OCI-LY7 (cell line): Measurements from ENCODE around the gene PIGW. TPM values are rescaled to one million over a fixed set of nuclear protein-coding genes. Genes with fewer than 3 reads are reported as not detected.

Source experiments
- BruUV-seq: library from RNA; stranded (reverse); fragments of 400-500 nt; replicated peaks from 2 replicates; lab custom pipeline; 2021; lab: Mats Ljungman, UMichigan
- CTCF ChIA-PET: fragments of 300-600 bp; sonication (Branson Sonifier 250); formaldehyde crosslinking; loops from one replicate; lab custom pipeline; 2022; ENCODE audit warnings: antibody characterized with exemption; ENCODE audit not compliant: unreplicated experiment; lab: Charles Lee
- POLR2A ChIA-PET: fragments of 300-600 bp; sonication (Branson Sonifier 250); formaldehyde crosslinking; loops from one replicate; lab custom pipeline; 2022; ENCODE audit warnings: antibody characterized with exemption; lab: Charles Lee
- DNase-seq: peaks from one replicate; pipeline ENCODE4 v3.0.0-alpha.2; 2015; ENCODE audit warnings: low spot score
- H2AFZ ChIP-seq: fragments of 200-600 bp; sonication (generic), shearing (Covaris generic); 2 replicates; pipeline ENCODE4 v1.6.1; 2014; ENCODE audit warnings: mild to moderate bottlenecking, antibody characterized with exemption, low read length, moderate library complexity
- H3K27ac ChIP-seq: fragments of 200-600 bp; sonication (generic); 2 replicates; pipeline ENCODE4 v1.5.1; 2014; ENCODE audit warnings: mixed run types, low read depth, mild to moderate bottlenecking, moderate library complexity, low read length, inconsistent platforms; ENCODE audit not compliant: poor library complexity, severe bottlenecking
- H3K36me3 ChIP-seq: fragments of 200-600 bp; sonication (generic); 2 replicates; pipeline ENCODE4 v1.6.1; 2014; ENCODE audit warnings: mild to moderate bottlenecking, antibody characterized with exemption, low read length, moderate library complexity, mixed read lengths; ENCODE audit not compliant: insufficient read depth
- H3K4me1 ChIP-seq: fragments of 200-600 bp; sonication (generic); 2 replicates; pipeline ENCODE4 v1.5.1; 2014; ENCODE audit warnings: mild to moderate bottlenecking, low read length; ENCODE audit not compliant: insufficient read depth, poor library complexity, severe bottlenecking
- H3K4me2 ChIP-seq: fragments of 200-600 bp; sonication (generic); 2 replicates; pipeline ENCODE4 v1.6.1; 2014; ENCODE audit warnings: mild to moderate bottlenecking, low read length
- H3K4me3 ChIP-seq: fragments of 200-600 bp; sonication (generic); 2 replicates; pipeline ENCODE4 v1.5.1; 2014; ENCODE audit warnings: mild to moderate bottlenecking, low read depth, low read length; ENCODE audit not compliant: poor library complexity, severe bottlenecking
- H3K79me2 ChIP-seq: fragments of 200-600 bp; sonication (generic); 2 replicates; pipeline ENCODE4 v1.6.1; 2016; ENCODE audit warnings: low read depth, mild to moderate bottlenecking, low read length, moderate library complexity, mixed read lengths; ENCODE audit not compliant: insufficient read depth
- H3K9me2 ChIP-seq: fragments of 200-600 bp; sonication (generic); 2 replicates; pipeline ENCODE4 v1.6.1; 2016; ENCODE audit warnings: mild to moderate bottlenecking, low read length, mixed read lengths; ENCODE audit not compliant: insufficient read depth
- H3K9me3 ChIP-seq: fragments of 200-600 bp; sonication (generic); 2 replicates; pipeline ENCODE4 v1.6.1; 2014; ENCODE audit warnings: mild to moderate bottlenecking, mixed run types, low read length, mixed read lengths
- H4K20me1 ChIP-seq: fragments of 200-600 bp; sonication (generic); 2 replicates; pipeline ENCODE4 v1.6.1; 2014; ENCODE audit warnings: mild to moderate bottlenecking, antibody characterized with exemption, low read length, moderate library complexity, mixed read lengths; ENCODE audit not compliant: insufficient read depth
- CTCF ChIP-seq: fragments of 200-600 bp; sonication (generic); conservative IDR thresholded peaks from 2 replicates; pipeline ENCODE4 v1.5.1; 2014; ENCODE audit warnings: mild to moderate bottlenecking, antibody characterized with exemption, low read length, moderate library complexity, mixed read lengths
- EZH2phosphoT487 ChIP-seq: fragments of 200-600 bp; sonication (generic); IDR thresholded peaks from 2 replicates; pipeline ENCODE4 v1.6.1; 2018; ENCODE audit warnings: low read depth, borderline replicate concordance, mild to moderate bottlenecking, mixed run types, antibody characterized with exemption, low read length, moderate library complexity, mixed read lengths
- intact Hi-C: fragments of 100-400 bp; cut with micrococcal nuclease; formaldehyde crosslinking; loops from one replicate; pipeline ENCODE4 v1.10.0; 2022; ENCODE audit not compliant: unreplicated experiment
- total RNA-seq, 2 experiments: library from RNA; depleted of rRNA in 1 of 2; stranded (reverse); fragments of >200 nt in 1 of 2; shearing (Covaris generic) in 1 of 2; gene quantifications; 2 replicates each; pipeline ENCODE4 v1.2.3, GENCODE V29; 2014 to 2022

The PIGW gene
- total RNA-seq, 2 experiments from 2014 or later, result 5.6 to 17.3 TPM

- peaks cover 92% of the 10 kb centered on the region for H3K36me3 ChIP-seq
- no peaks in the 10 kb centered on the region for H3K9me3 ChIP-seq
- H3K27ac ChIP-seq, result no peak overlapping the region
- ChIA-PET CTCF (no interaction called here), POLR2A (no interaction called here)
- TF ChIP-seq CTCF (no peak), EZH2phosphoT487 (no peak)
- no peak overlapping the region for H3K4me2 ChIP-seq
- H2AFZ ChIP-seq, result no peak overlapping the region
- DNase-seq, result no peak
- intact Hi-C loops, result no loop called here
- peaks cover 21% of the 10 kb centered on the region for H3K4me1 ChIP-seq
- no TSS peak for BruUV-seq
- H4K20me1 ChIP-seq, result no peaks in the 10 kb centered on the region; the same call in 1 of the 2 replicates
- H3K79me2 ChIP-seq, result peaks cover 8% of the 10 kb centered on the region; the same call in 1 of the 2 replicates
- no peak overlapping the region for H3K4me3 ChIP-seq
- H3K9me2 ChIP-seq, result no peaks in the 10 kb centered on the region
Measured at GRCh38 chr17:36527621-36528250, 7.1 kb upstream of the PIGW start.

GRCh38 chr17:36529121-36529520 is 5.7 kb upstream of the PIGW start:
- TF ChIP-seq CTCF (no peak), EZH2phosphoT487 (no peak)
- no TSS peak for BruUV-seq
- intact Hi-C loops, result no loop called here
- no peak overlapping the region for H3K4me3 ChIP-seq
- H4K20me1 ChIP-seq, result no peaks in the 10 kb centered on the region; the same call in 1 of the 2 replicates
- POLR2A ChIA-PET, result no interaction called here
- peaks cover 89% of the 10 kb centered on the region for H3K36me3 ChIP-seq
- no peak overlapping the region for H3K4me2 ChIP-seq
- H3K9me2 ChIP-seq, result no peaks in the 10 kb centered on the region
- H2AFZ ChIP-seq, result no peak overlapping the region
- H3K9me3 ChIP-seq, result no peaks in the 10 kb centered on the region
- no peak for DNase-seq
- H3K4me1 ChIP-seq, result peaks cover 31% of the 10 kb centered on the region
- CTCF ChIA-PET, result no interaction called here
- H3K79me2 ChIP-seq, result peaks cover 21% of the 10 kb centered on the region; the same call in 1 of the 2 replicates
- no peak overlapping the region for H3K27ac ChIP-seq

- Histone ChIP-seq H3K9me3 (no peaks in the 10 kb centered on the region), H3K27ac (no peak overlapping the region), H3K4me3 (no peak overlapping the region), H3K4me1 (peaks cover 32% of the 10 kb centered on the region), H3K79me2 (peaks cover 42% of the 10 kb centered on the region), H2AFZ (no peak overlapping the region), H3K9me2 (no peaks in the 10 kb centered on the region), H3K36me3 (peaks cover 76% of the 10 kb centered on the region), H4K20me1 (no peaks in the 10 kb centered on the region), H3K4me2 (peak overlapping the region; percentile 75; the same call in 1 of the 2 replicates)
- CTCF ChIA-PET, result no interaction called here
- POLR2A ChIA-PET, result no interaction called here
- intact Hi-C loops, result loop anchor here (5.0 kb wide), 1 partner anchor 45 kb away; the partner anchor contains the start of gene ZNHIT3
- TF ChIP-seq CTCF (no peak), EZH2phosphoT487 (no peak)
- DNase-seq, result no peak
- BruUV-seq, result no TSS peak
Measured at GRCh38 chr17:36532435-36532975, 2.3 kb upstream of the PIGW start.
